ENCODE results near the gene FMN1. TPM values are rescaled to one million over a fixed set of nuclear protein-coding genes. Genes with fewer than 3 reads are reported as not detected.

The FMN1 gene
- total RNA-seq, 1 experiment from 2014 or later, result 3.9 TPM

DNA sequence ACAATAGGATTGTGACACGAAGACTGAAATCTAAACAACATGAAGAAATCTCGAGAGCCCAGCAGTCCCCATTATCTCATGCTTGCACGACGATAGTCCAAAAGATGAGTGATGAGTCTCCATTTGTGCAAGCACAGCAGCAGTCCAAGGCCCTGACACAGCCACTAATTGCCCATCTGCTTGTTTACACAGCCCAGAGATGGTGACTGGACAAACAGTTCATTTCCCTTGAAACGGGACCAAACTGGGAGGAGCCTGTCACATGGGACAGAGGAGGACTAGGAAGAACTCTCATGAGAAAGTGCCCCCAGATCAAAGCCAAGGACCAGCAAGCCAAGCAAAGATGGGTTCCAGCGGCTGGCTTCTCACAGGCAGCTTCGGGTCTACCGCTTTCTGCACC, 355.7 kb downstream of the FMN1 start:
- ChIA-PET POLR2A (no interaction called here), CTCF (no interaction called here)
- Histone ChIP-seq H3K4me1 (ENCODE audit: control insufficient read depth, insufficient read depth, low read length) (no peaks in the 10 kb centered on the region), H3K9me3 (ENCODE audit: control insufficient read depth, insufficient read depth, low read depth, low read length) (no peaks in the 10 kb centered on the region), H3K4me3 (ENCODE audit: low read depth in 2 of 2, low read length in 2 of 2) (no peak overlapping the region), H3K27me3 (ENCODE audit: control insufficient read depth, insufficient read depth, low read length) (no peaks in the 10 kb centered on the region; the same call in 1 of the 2 replicates), H3K36me3 (ENCODE audit: control insufficient read depth, insufficient read depth, low read length) (no peaks in the 10 kb centered on the region), H3K27ac (ENCODE audit: low read length) (no peak overlapping the region)
- TF ChIP-seq, protein P1, sequence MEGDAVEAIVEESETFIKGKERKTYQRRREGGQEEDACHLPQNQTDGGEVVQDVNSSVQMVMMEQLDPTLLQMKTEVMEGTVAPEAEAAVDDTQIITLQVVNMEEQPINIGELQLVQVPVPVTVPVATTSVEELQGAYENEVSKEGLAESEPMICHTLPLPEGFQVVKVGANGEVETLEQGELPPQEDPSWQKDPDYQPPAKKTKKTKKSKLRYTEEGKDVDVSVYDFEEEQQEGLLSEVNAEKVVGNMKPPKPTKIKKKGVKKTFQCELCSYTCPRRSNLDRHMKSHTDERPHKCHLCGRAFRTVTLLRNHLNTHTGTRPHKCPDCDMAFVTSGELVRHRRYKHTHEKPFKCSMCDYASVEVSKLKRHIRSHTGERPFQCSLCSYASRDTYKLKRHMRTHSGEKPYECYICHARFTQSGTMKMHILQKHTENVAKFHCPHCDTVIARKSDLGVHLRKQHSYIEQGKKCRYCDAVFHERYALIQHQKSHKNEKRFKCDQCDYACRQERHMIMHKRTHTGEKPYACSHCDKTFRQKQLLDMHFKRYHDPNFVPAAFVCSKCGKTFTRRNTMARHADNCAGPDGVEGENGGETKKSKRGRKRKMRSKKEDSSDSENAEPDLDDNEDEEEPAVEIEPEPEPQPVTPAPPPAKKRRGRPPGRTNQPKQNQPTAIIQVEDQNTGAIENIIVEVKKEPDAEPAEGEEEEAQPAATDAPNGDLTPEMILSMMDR (IDR thresholded peaks at IDR 0.05), result no peak
- TF ChIP-seq SIN3A (IDR thresholded peaks at IDR 0.05; ENCODE audit: borderline replicate concordance, insufficient read depth, low read depth, low read length), result no peak
- TF ChIP-seq, protein P2, sequence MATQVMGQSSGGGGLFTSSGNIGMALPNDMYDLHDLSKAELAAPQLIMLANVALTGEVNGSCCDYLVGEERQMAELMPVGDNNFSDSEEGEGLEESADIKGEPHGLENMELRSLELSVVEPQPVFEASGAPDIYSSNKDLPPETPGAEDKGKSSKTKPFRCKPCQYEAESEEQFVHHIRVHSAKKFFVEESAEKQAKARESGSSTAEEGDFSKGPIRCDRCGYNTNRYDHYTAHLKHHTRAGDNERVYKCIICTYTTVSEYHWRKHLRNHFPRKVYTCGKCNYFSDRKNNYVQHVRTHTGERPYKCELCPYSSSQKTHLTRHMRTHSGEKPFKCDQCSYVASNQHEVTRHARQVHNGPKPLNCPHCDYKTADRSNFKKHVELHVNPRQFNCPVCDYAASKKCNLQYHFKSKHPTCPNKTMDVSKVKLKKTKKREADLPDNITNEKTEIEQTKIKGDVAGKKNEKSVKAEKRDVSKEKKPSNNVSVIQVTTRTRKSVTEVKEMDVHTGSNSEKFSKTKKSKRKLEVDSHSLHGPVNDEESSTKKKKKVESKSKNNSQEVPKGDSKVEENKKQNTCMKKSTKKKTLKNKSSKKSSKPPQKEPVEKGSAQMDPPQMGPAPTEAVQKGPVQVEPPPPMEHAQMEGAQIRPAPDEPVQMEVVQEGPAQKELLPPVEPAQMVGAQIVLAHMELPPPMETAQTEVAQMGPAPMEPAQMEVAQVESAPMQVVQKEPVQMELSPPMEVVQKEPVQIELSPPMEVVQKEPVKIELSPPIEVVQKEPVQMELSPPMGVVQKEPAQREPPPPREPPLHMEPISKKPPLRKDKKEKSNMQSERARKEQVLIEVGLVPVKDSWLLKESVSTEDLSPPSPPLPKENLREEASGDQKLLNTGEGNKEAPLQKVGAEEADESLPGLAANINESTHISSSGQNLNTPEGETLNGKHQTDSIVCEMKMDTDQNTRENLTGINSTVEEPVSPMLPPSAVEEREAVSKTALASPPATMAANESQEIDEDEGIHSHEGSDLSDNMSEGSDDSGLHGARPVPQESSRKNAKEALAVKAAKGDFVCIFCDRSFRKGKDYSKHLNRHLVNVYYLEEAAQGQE (IDR thresholded peaks at IDR 0.05; ENCODE audit: insufficient read depth in 1 of 2, low read depth in 2 of 2, low read length in 1 of 2), result no peak
- intact Hi-C loops (cut with micrococcal nuclease; ENCODE audit: unreplicated experiment), result no loop called here
- peak; percentile 47 for DNase-seq (ENCODE audit: low read depth, low spot score)
- ATAC-seq, result peak; percentile 71; the same call in 1 of the 2 replicates
- BruUV-seq (replicated peaks), result no TSS peak
- in situ Hi-C loops (cut with HindIII; ENCODE audit: low pct_unique_long_range_greater_than_20kb, low sequenced_read_pairs), result no loop called here

DNA sequence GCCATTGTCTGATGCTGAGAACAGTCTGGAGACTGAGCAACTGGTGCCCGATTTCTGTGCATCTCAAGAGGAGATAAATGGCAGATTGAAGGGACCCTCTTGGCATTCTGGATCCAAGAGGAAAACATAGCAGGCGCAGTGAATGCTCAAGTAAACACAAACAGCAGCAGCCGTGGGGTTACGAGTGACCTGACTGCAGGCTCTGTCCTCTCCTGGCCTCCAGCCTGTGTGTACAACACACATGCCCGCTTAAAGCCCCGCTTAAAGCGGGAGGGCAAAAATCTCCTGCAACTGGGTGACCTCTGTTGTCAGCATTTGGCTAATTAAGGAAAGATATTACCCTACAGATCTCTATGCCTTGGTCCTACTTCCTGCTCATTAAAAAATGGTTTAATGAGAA, 356.2 kb downstream of the FMN1 start:
- CTCF ChIA-PET, result no interaction called here

More for the DNA sequence above, 356.2 kb downstream of the FMN1 start:
- Histone ChIP-seq H3K9me3 (ENCODE audit: control insufficient read depth, insufficient read depth, low read depth, low read length) (no peaks in the 10 kb centered on the region), H3K36me3 (ENCODE audit: control insufficient read depth, insufficient read depth, low read length) (no peaks in the 10 kb centered on the region), H3K4me3 (ENCODE audit: low read depth in 2 of 2, low read length in 2 of 2) (no peak overlapping the region), H3K4me1 (ENCODE audit: control insufficient read depth, insufficient read depth, low read length) (no peaks in the 10 kb centered on the region), H3K27ac (ENCODE audit: low read length) (no peak overlapping the region), H3K27me3 (ENCODE audit: control insufficient read depth, insufficient read depth, low read length) (no peaks in the 10 kb centered on the region; the same call in 1 of the 2 replicates)
- no peak for ATAC-seq
- no TSS peak for BruUV-seq (replicated peaks)
- in situ Hi-C loops (cut with HindIII; ENCODE audit: low pct_unique_long_range_greater_than_20kb, low sequenced_read_pairs), result no loop called here
- TF ChIP-seq, protein P1 (IDR thresholded peaks at IDR 0.05), result no peak
- TF ChIP-seq POLR2AphosphoS5 (IDR thresholded peaks at IDR 0.05; ENCODE audit: low read depth, low read length) (no peak), SIN3A (IDR thresholded peaks at IDR 0.05; ENCODE audit: borderline replicate concordance, insufficient read depth, low read depth, low read length) (no peak), TCF7L2 (IDR thresholded peaks at IDR 0.05; ENCODE audit: low read depth, low read length) (no peak)
- TF ChIP-seq, protein P2 (IDR thresholded peaks at IDR 0.05; ENCODE audit: insufficient read depth in 1 of 2, low read depth in 2 of 2, low read length in 1 of 2), result no peak
- DNase-seq (ENCODE audit: low read depth, low spot score), result no peak
- intact Hi-C loops (cut with micrococcal nuclease; ENCODE audit: unreplicated experiment), result no loop called here
- POLR2A ChIA-PET, result no interaction called here
